Tibial artery (tissue), 4 donors: ENCODE measurements around the gene COL8A1.

Source experiments
- DNase-seq, 2 donors: peaks; one replicate each; pipeline ENCODE4 v3.0.0-alpha.2; 2019
- H3K27ac ChIP-seq, 2 donors: fragments of 200-600 bp; sonication (generic) in 1 of 2; 1 replicate in 1 of 2; 2 replicates in 1 of 2; pipeline ENCODE4 v1.5.1; 2018 to 2019; ENCODE audit warnings: mild to moderate bottlenecking in 1 of 2
- H3K27me3 ChIP-seq, 2 donors: fragments of 200-600 bp; sonication (generic) in 1 of 2; one replicate each; pipeline versions ENCODE4 v1.5.1 to v1.6.0; 2016 to 2019
- H3K36me3 ChIP-seq, 3 donors: fragments of 200-600 bp; sonication (generic) in 2 of 3; one replicate each; pipeline ENCODE4 v1.5.1; 2016 to 2019; ENCODE audit warnings: mild to moderate bottlenecking in 2 of 3
- H3K4me1 ChIP-seq, 4 donors: fragments of 200-600 bp; sonication (generic) in 2 of 4; 1 replicate in 3 of 4; 2 replicates in 1 of 4; pipeline ENCODE4 v1.5.1; 2016 to 2019
- H3K4me3 ChIP-seq, 2 donors: fragments of 200-600 bp; sonication (generic) in 1 of 2; 1 replicate in 1 of 2; 2 replicates in 1 of 2; pipeline ENCODE4 v1.5.1; 2018 to 2019; ENCODE audit warnings: mild to moderate bottlenecking in 2 of 2
- H3K9me3 ChIP-seq, 3 donors: fragments of 200-600 bp; sonication (generic) in 1 of 3; one replicate each; pipeline ENCODE4 v1.5.1; 2016 to 2019
- CTCF ChIP-seq, 2 experiments: fragments of 200-600 bp in 1 of 2; fragments of 450-650 bp in 1 of 2; IDR thresholded peaks; one replicate each; pipeline ENCODE4 v1.5.1; 2017 to 2019; ENCODE audit warnings: antibody characterized with exemption in 2 of 2, mild to moderate bottlenecking in 1 of 2, moderate library complexity in 1 of 2
- intact Hi-C: fragments of 100-400 bp; cut with DNase I; formaldehyde crosslinking; loops from one replicate; pipeline ENCODE4 v1.15.0; 2023; ENCODE audit warnings: low total_unique reads

The COL8A1 gene

GRCh38 chr3:99805160-99805559, 166.8 kb downstream of the COL8A1 start:
- no peak for TF ChIP-seq CTCF (IDR thresholded peaks at IDR 0.05)
- Histone ChIP-seq H3K9me3 (peaks cover 0 to 11% (median 7%) of the 10 kb centered on the region in 3 donors), H3K27ac (no peak overlapping the region), H3K4me3 (no peak overlapping the region), H3K27me3 (no peaks in the 10 kb centered on the region), H3K4me1 (no peaks in the 10 kb centered on the region), H3K36me3 (peaks cover 0 to 17% (median 0%) of the 10 kb centered on the region in 3 donors)
- intact Hi-C loops, result no loop called here
- DNase-seq, result no peak

- peaks cover 0 to 17% (median 0%) of the 10 kb centered on the region in 3 donors for H3K36me3 ChIP-seq
- peaks cover 0 to 11% (median 0%) of the 10 kb centered on the region in 4 donors for H3K4me1 ChIP-seq
- peak; percentile 44 to 66 for DNase-seq
- intact Hi-C loops, result no loop called here
- peak overlapping the region in 1 of 2 donors; percentile 11 for H3K27ac ChIP-seq
- H3K9me3 ChIP-seq, result peaks cover 0 to 11% (median 7%) of the 10 kb centered on the region in 3 donors
- no peak overlapping the region for H3K4me3 ChIP-seq
- TF ChIP-seq CTCF (IDR thresholded peaks at IDR 0.05), result peak; percentile 67 to 83
- H3K27me3 ChIP-seq, result no peaks in the 10 kb centered on the region
Observed at GRCh38 chr3:99808163-99808794, 169.9 kb downstream of the COL8A1 start.

- Histone ChIP-seq H3K27me3 (no peaks in the 10 kb centered on the region), H3K27ac (no peak overlapping the region), H3K4me1 (peaks cover 0 to 11% (median 0%) of the 10 kb centered on the region in 4 donors), H3K36me3 (peaks cover 0 to 7% (median 0%) of the 10 kb centered on the region in 3 donors), H3K9me3 (peaks cover 0 to 8% (median 7%) of the 10 kb centered on the region in 3 donors), H3K4me3 (no peak overlapping the region)
- intact Hi-C loops, result no loop called here
- DNase-seq, result no peak
- no peak for TF ChIP-seq CTCF (IDR thresholded peaks at IDR 0.05)
Observed at GRCh38 chr3:99809565-99809964, 171.2 kb downstream of the COL8A1 start.

- intact Hi-C loops, result no loop called here
- Histone ChIP-seq H3K4me1 (peaks cover 0 to 11% (median 0%) of the 10 kb centered on the region in 4 donors), H3K4me3 (no peak overlapping the region), H3K27ac (no peak overlapping the region), H3K36me3 (peaks cover 0 to 3% (median 0%) of the 10 kb centered on the region in 3 donors), H3K27me3 (no peaks in the 10 kb centered on the region), H3K9me3 (peaks cover 0 to under 1% (median 0%) of the 10 kb centered on the region in 3 donors)
- no peak for TF ChIP-seq CTCF (IDR thresholded peaks at IDR 0.05)
- no peak for DNase-seq
Observed at GRCh38 chr3:99810403-99810802, 172.0 kb downstream of the COL8A1 start.

- Histone ChIP-seq H3K4me1 (peaks cover 0 to 27% (median 6%) of the 10 kb centered on the region in 4 donors), H3K4me3 (peak overlapping the region; percentile 75 to 78), H3K27ac (peak overlapping the region; percentile 87 to 89), H3K27me3 (no peaks in the 10 kb centered on the region), H3K36me3 (peaks cover 0 to 8% (median 0%) of the 10 kb centered on the region in 3 donors), H3K9me3 (no peaks in the 10 kb centered on the region)
- DNase-seq, result no peak
- TF ChIP-seq CTCF (IDR thresholded peaks at IDR 0.05), result no peak
- intact Hi-C loops, result no loop called here
Observed at GRCh38 chr3:99817047-99817436, 178.6 kb downstream of the COL8A1 start.
